HG03558 (cell line): ENCODE results near the gene PPP2R2D.
A peak's percentile ranks its signal among the peaks of the same experiment; 100 is the strongest.

ENCODE experiments used
- ATAC-seq: cut with Tn5 transposase; IDR thresholded peaks from one replicate; pipeline ENCODE4 v1.9.1; 2021; ENCODE audit warnings: moderate number of reproducible peaks; ENCODE audit not compliant: unreplicated experiment; ENCODE audit errors: extremely low read depth

Gene PPP2R2D

DNA sequence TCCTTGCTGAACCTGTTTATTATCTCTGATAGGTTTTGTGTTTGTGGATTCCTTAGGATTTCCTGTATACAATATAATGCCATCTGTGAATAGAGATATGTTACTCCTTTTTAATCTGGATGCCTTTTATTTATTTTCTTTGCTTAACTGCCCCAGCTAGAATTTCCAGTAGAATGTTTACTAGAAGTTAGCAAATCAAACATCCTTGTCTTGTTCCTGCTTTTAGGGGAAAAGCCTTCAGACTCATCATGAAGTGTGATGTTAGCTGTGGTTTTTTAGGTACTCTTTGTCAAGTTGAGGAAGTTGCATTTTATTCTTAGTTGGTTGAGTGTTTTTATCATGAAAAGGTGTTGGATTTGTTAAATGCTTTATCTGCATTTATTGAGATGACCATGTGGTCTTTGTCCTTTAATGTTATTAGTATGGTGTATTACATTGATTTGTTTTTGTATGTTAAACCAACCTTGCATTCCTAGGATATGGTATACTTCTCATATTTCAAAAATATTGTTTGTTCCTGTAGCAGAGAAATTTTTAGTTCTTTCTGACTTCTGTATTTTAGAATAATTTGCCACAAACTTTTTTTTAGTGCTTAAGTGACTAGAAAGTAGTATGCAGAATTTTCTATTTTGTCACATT, 24.3 kb downstream of the PPP2R2D start:
- ATAC-seq: no peak

DNA sequence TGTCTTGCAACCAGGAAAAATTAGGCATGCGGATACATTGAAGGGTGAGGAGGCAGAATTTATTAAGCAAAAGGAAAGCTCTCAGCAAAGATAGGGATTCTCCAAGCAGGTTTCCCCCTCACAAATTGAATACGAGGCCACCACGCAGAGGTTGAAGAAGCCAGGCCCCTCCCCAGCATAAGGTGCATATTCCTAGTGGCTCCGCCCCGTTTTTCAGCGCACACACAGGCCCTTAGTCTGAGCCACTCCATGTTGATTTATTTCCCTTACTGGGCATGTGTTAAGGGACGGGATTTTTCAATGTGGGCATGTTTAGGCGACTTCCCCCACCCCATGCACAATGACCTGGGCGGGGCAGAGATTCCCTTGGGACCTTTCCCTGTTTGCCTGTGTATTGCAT, 24.9 kb downstream of the PPP2R2D start:
- no peak for ATAC-seq

DNA sequence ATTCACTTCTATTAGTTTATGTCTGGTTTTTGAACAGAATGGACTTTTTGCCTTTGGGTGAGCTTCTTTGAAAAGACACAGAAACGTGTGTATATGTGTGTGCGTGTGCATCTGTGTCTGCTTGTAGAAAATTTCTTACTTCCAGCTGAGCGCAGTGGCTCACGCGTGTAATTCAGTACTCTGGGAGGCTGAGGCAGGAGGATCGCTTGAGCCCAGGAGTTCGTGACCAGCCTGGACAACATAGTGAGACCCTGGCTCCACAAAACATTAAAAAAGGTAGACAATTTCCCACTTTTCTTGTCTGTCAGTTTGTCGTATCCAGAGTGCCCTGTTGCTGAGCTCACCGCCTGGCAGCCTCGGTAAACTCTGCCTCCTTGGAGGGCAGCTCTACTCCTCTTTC, 25.4 kb downstream of the PPP2R2D start:
- ATAC-seq: no peak

DNA sequence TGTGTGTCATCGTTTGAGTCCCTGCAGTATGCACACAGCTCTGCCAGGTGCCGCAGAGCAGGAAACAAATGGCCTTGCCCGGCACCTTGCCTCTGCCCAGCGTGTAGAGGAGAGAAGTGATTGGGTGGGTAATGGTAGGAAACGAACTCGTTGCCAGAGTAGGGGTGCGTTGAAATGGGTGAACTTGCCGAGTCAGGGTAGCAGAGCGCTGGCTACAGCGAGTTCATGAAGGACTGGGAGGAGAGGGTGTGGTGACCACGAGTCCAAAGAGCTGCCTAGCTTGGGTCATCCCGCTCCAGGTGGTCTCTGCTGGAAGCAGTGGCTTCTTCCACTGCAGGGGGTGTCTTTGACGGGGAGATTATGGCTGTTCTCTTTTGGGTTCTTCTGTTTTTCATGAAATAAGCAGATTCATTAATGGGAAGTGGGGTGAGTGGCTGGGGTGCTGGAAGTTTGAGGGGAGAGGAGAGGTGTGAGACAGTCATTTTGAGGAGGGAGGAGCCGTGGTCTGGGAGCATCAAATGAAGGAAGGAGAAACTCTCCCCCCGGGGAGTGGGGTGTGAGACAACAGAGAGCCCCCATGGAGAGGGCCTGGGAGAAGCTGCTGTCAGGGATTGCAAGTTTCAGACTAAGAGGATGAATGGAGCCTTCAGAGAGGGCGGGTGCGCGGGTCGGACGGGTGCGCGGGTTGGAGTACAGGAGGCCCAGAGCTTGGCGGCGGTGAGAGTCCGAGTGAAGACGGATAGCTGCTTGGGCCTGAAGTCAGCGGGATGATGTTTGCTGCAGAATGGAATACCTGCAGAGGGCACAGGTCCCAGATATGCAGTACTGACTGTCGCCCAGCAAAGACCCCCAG, 26.2 kb downstream of the PPP2R2D start:
- no peak for ATAC-seq

DNA sequence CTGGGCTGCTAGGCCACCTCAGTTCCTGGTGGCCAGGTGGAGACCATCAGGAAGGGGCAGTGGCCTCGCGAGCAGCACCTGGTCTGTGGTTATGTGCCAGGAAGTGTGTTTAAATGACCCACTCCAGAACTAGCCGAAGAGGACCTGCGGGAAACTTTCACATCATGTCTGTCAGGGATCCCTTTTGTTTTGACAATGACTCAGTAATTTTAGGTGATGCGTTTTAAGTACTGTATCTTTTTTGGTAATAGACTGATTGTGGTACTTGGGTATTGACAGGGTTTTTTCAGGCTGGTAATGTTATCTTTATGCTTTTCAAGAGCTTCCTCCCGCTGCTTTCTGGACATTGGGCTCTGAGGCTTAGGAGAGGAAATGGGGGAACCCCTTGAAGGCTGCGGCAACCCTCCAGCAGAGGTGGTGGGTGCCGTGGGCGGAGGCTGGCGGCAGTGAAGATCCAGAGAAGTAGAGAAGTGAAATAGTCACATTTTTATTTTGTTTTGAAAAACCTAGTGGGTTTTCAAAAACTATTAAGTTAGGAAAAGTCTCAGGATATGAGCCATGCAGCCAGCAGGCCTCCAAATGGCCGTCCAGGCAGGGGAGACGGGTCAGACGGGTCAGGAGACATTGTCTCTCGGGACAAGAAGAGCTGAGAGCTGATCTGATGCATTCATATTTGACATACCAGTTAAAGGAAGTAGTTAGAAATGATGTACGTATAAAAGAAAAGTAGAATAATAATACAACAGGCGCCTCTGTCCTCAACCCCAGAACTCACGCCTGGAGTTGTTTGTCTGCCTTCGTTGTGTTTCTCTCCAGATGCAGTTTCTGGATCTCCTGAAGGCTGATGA, 27.7 kb downstream of the PPP2R2D start:
- peak; percentile 80 for ATAC-seq

DNA sequence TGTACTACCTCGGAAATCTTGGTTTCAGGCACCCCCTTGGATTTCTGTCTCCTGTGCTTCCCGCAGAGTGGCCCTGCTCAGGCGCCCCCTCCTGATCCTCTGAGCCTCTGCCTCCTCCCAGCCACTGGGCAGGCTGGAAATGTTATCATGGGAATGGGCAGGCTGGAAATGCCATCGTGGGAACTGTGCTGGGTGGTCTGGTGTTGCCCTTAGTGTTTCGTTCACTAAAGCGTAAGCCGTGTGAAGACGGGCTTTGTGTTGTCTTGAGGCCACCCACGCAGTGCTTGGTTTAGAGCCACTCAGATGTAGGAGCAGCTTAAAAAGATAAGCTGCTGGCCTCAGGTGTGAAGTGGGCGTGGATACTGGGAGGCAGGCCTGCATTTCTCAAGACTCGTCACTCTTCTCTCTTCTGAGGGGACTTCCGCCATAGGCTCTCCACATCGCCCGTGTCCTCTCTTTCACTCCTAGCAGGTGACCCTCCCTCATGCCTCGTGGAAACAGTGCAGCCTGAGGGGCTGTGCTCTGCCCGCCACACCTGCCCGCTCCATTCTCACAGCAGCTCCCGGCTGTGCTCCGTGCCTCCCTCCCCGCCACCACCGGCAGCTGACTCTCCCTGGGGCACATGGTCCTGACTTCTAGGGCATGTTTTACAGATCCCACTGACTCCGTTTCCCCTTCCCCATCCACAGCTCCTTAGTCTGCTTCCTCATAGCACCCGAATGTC, 28.5 kb downstream of the PPP2R2D start:
- ATAC-seq: no peak

DNA sequence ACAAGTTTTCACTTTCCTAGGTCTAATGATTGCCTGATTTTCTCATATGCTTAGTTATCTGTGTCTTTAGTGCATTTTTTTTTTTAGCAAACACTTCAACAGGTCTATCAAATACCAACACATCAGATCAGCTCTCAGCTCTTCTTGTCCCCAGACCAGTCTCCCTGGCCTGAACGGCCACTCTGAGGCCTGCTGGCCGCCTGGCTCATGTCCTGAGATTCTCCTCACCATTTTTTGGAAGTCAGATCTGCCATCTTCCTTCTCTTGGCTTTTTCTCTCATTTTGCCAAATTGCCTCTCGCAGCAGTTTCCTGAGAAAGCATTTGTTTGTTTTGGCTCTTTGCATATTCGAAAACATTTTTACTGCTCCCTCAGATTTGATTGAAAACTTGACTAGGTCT, 29.3 kb downstream of the PPP2R2D start:
- no peak for ATAC-seq

DNA sequence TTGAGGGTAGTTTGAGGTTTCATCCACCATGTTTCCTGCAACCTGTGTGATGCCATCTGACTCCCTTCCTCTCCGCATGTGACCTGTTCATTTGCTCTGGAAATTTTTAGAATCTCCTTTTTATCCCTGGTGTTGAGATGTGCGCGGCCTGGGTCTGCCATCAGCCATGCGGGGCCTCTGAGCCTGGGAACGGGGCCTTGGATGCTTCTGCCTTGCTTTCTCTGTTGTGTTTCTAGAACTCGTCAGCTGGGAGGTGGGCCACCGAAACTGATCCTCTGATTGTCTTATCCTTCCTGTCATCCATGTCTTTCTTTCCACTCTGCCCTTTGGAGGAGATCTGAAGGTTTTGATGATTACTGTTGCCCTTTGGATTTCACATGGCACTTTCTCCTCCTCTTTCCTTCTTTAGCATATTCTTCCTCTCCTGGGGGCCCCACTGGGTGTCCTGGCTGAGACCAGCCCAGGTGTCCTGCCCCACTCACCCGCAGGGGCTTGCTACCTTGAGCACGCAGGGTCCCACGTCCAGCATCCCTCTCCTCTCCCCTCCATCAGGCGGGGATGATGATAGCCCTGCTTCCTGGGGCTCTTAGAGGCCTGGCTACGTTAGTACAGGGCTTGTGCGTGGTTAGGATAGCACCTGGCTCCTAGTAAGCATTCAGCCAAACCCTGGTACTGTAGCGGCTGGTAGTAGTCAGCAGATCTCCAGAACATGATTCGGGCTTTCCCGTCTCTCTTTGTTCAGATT, 29.9 kb downstream of the PPP2R2D start:
- no peak for ATAC-seq

DNA sequence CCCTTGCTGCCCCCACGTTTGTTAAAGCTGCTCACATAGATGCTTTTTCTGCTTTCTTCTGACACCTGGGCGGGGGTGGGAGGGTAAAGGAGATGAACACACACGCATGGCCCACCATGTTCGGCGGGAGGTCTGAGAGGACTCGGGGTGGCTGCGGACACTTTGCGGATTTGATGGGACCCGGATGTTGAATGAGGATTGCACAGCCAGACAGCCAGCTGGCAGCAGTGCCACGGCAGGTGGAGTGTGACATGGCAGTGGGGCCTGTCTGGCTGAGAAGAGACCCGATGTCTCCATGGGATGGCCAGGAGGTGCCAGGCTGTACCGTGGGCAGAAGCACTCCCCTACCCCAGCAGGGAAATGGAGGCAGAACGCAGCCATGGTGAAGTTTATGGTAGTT, 31.2 kb downstream of the PPP2R2D start:
- no peak for ATAC-seq

DNA sequence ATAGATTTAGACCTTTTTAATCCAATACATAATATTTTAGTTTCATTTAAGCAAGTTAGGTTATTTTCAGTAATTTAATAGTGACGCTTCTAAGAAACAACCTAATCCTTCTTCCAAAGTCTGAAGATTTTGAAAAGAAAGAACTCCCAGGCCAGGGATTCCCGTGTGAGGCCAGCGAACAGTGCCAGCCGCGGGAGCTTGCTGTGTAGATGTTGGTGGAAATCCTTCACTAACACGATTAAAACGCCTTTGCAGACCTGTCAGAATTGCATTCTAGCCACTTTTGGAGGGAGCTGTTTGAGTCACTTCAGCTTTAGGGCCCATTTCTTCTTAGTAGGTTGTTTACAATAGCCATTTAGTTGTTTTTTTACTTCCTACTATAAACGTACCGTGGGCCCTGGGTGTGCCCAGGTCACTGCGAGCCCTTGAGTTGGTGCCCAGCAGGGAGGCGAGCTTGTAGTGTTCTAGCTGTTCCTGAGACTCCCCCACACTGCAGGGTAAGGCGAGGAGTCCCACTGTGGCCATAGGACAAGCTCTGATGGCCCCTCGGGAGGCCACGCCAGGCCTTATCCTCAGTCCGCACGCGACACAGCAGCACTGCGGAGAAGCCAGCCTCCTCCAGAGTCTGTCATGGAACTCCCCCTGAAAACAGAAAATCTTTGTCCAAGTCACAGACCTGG, 32.3 kb downstream of the PPP2R2D start:
- ATAC-seq: no peak

DNA sequence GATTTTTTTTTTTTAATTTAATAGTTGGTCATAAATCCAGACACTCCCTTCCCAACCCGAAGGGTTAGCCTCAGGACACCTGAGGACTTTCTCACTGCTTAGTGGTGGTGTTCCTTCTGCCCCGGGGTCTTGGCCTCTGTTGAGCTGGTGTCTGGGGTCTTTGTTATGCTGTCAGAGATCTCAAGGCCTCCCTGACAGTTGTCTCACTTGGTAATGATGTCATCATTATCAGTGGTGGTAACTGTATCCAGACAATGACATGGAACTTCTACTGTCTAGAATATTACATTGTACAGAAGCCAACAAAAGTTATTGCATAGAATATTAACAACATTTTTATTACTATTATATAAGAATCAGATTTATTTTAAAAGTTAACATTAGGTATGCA, 32.9 kb downstream of the PPP2R2D start:
- no peak for ATAC-seq

DNA sequence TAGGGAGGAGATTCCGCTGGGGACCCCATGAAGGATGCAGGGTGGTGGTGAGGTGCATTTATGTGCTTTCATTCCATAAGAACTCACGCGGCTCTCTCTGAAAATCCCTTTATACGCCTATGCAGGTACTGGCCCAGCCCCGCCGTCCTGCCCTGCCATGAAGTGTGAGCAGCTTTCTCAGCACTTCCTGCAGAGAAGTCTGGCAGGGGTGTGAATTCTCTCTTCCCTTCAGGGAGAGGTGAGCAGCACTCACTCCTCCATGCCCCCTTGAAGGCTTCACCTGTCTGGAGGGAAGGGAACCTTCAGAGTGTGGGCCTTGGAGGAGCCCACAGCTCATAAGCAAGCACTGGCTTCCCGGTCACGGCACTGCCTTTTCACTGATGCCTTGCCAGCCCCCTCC, 34.0 kb downstream of the PPP2R2D start:
- ATAC-seq: no peak

DNA sequence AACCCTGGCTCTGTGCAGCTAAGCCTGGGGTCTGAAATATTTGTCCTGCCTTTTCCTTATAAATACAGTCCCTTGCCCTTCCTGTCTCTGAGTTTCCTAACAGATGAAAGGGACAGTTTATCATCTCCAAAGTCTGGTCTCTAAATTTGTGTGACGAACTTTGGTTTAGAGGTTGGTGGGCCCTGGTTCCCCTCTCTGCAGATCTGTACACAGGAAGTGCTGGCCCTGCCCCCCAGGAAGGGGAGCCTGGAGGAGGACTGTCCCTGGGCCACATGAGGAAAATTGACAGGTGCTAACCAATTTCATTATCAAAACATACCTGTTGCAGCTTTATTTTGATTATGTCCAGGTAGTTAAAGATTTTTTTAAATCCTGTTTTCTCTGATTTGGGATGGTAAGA, 34.5 kb downstream of the PPP2R2D start:
- ATAC-seq: no peak

DNA sequence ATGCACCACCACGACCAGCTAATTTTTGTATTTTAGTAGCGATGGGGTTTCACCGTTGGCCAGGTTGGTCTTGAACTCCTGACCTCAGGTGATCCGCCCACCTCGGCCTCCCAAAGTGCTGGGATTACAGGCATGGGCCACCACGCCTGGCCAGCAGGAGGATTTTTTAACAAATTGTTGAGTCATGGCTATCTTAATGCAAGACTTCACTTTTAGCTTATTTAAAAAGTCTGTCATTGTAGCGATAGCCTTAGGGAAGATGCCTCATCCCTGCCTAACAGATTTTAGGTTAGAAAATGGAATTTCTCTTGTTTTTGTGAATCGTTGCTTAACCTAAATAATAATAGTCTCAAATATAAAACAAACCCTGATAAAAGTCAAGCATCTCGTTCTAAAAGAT, 35.5 kb downstream of the PPP2R2D start:
- no peak for ATAC-seq

DNA sequence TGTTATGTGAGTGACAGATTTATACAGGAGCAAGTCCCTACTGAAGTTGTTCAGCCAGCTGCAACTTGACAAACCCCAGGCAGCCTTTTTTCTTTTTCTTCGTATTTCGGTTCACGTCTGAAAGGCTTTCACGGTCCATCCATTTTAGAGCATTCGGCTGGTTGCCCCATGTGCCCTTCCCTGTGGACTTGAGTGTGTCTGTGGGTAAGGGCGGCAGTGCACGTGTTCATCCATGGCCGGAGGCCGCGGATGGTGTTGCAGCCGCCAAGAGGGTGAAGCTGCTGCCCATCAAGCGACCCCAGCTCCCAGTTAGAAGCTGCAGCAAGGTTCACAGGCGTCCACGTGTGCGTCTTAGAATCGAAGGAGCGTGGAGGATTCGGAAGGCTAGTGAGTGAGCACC, 35.9 kb downstream of the PPP2R2D start:
- no peak for ATAC-seq

DNA sequence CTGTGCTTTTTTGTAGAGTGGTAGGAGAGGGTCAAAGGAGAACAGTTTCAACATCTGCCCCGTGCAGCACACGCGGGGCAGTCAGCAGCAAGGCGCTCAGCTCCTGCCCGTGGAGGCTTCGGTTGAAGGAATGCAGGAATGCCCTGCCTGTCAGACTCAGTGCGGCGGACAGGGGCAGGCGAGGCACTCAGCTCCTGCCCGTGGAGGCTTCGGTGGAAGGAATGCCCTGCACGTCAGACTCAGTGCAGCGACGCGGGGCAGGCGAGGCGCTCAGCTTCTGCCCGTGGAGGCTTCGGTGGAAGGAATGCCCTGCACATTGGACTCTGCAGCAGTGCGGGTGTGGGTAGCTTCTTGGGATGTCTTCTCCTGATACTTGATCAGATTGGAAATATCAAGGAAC, 37.0 kb downstream of the PPP2R2D start:
- no peak for ATAC-seq

DNA sequence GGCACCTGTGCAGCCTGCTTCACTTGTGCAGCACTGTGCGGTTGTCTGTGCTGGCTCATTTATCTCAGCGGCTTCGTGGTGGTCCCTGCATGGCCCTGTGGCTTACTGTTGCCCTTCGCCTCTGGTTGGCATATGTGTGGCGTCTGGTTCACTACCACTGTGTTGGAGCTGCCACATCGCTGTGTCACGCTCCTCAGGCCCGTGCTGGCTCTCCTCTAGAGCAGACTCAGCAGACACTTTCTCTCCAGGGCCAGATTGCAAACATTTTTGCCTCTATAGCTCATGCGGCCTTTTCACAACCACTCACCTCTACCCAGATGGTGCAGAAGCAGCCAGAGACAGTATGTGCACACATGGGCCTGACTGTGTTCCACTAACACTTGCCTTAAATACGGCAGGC, 37.9 kb downstream of the PPP2R2D start:
- no peak for ATAC-seq

DNA sequence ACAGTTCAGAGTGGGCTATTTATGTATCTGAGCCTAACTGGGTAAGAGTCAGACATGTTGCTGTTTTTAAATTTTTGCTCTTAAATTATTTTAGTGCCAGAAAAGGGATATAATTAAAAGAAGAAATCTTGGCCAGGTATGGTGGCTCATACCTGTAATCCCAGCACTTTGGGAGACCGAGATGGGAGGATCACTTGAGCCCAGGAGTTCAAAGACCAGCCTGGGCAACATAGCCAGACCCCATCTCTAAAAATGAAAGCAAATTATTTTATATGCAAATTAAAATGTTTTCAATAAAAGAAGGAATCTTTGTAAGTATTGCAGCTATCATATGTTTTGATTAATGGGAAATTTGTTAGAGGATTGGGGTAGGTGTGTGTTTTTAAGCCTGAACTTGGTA, 41.6 kb downstream of the PPP2R2D start:
- no peak for ATAC-seq
